Caco-2 (cell line): ENCODE measurements around the gene CHST12. TPM values are rescaled to one million over a fixed set of nuclear protein-coding genes. Genes with fewer than 3 reads are reported as not detected.
A peak's percentile ranks its signal among the peaks of the same experiment; 100 is the strongest.

ENCODE experiments used
- BruUV-seq: library from RNA; stranded (reverse); fragments of 400-500 nt; replicated peaks from 2 replicates; lab custom pipeline; 2021; lab: Mats Ljungman, UMichigan
- CTCF ChIA-PET: fragments of 300-600 bp; sonication (Branson Sonifier 250); formaldehyde crosslinking; loops from one replicate; lab custom pipeline; 2022; ENCODE audit warnings: antibody characterized with exemption; lab: Charles Lee
- POLR2A ChIA-PET: fragments of 300-600 bp; sonication (Branson Sonifier 250); formaldehyde crosslinking; loops from one replicate; lab custom pipeline; 2022; ENCODE audit warnings: antibody characterized with exemption; lab: Charles Lee
- DNase-seq, 2 experiments: peaks; one replicate each; pipeline versions ENCODE4 v3.0.0 to v3.0.0-alpha.2; 2020 to 2022
- H3K27me3 ChIP-seq: replicated peaks from 2 replicates; pipeline ENCODE4 v1.6.0; 2011; ENCODE audit warnings: low read length; ENCODE audit not compliant: control insufficient read depth, insufficient read depth
- H3K36me3 ChIP-seq: 2 replicates; pipeline ENCODE4 v1.5.1; 2011; ENCODE audit warnings: low read length; ENCODE audit not compliant: control insufficient read depth, insufficient read depth
- H3K4me1 ChIP-seq: fragments of 250-450 bp; sonication (Bioruptor Pico); 2 replicates; pipeline ENCODE4 v1.5.1; 2020; ENCODE audit warnings: mild to moderate bottlenecking
- H3K4me3 ChIP-seq: 2 replicates; pipeline ENCODE4 v1.5.1; 2011; ENCODE audit warnings: low read depth, mild to moderate bottlenecking, control low read depth, low read length
- H3K9me3 ChIP-seq: fragments of 250-450 bp; sonication (Bioruptor Pico); 2 replicates; pipeline ENCODE4 v1.5.1; 2020; ENCODE audit warnings: mild to moderate bottlenecking, moderate library complexity
- H3K27ac Mint-ChIP-seq: one replicate; pipeline ENCODE4 v1.8.0; 2022; ENCODE audit warnings: mixed read lengths; ENCODE audit not compliant: unreplicated experiment
- H3K27me3 Mint-ChIP-seq: one replicate; pipeline ENCODE4 v1.8.0; 2022; ENCODE audit warnings: mixed read lengths; ENCODE audit not compliant: insufficient read depth, unreplicated experiment
- H3K36me3 Mint-ChIP-seq: one replicate; pipeline ENCODE4 v1.8.0; 2022; ENCODE audit warnings: mild to moderate bottlenecking, mixed read lengths; ENCODE audit not compliant: insufficient read depth, unreplicated experiment
- H3K4me1 Mint-ChIP-seq: one replicate; pipeline ENCODE4 v1.8.0; 2022; ENCODE audit warnings: low read depth, mixed read lengths; ENCODE audit not compliant: unreplicated experiment
- H3K4me3 Mint-ChIP-seq: one replicate; pipeline ENCODE4 v1.8.0; 2022; ENCODE audit warnings: mild to moderate bottlenecking, moderate library complexity, mixed read lengths; ENCODE audit not compliant: unreplicated experiment
- H3K9me3 Mint-ChIP-seq: one replicate; pipeline ENCODE4 v1.8.0; 2022; ENCODE audit warnings: mixed read lengths; ENCODE audit not compliant: unreplicated experiment
- CTCF ChIP-seq, 2 experiments: fragments of 200-600 bp in 1 of 2; IDR thresholded peaks; 1 replicate in 1 of 2; 2 replicates in 1 of 2; pipeline versions ENCODE4 v1.5.1 to v1.8.0; 2011 to 2022; ENCODE audit warnings: antibody characterized with exemption in 1 of 2, control low read depth in 1 of 2, inconsistent platforms in 1 of 2, low read depth in 1 of 2, low read length in 1 of 2, mild to moderate bottlenecking in 1 of 2, moderate library complexity in 1 of 2; ENCODE audit not compliant: insufficient read depth in 1 of 2, severe bottlenecking in 1 of 2, unreplicated experiment in 1 of 2
- intact Hi-C: fragments of 100-400 bp; cut with micrococcal nuclease; formaldehyde crosslinking; loops from one replicate; pipeline ENCODE4 v1.10.0; 2022; ENCODE audit not compliant: unreplicated experiment
- total RNA-seq: library from RNA; stranded (reverse); gene quantifications from 2 replicates; pipeline ENCODE4 v1.2.3, GENCODE V29; 2022

Gene CHST12
- total RNA-seq, 1 experiment from 2014 or later = 28.0 TPM

- no peaks in the 10 kb centered on the region for H3K36me3 ChIP-seq
- Mint-ChIP-seq H3K4me3 (peak overlapping the region; percentile 36), H3K9me3 (no peaks in the 10 kb centered on the region), H3K27ac (peak overlapping the region; percentile 19), H3K4me1 (peaks cover 8% of the 10 kb centered on the region), H3K27me3 (no peaks in the 10 kb centered on the region), H3K36me3 (peaks cover 82% of the 10 kb centered on the region)
- ChIA-PET POLR2A (interaction anchor here (0.6 kb wide), 1 partner anchor 838 kb away, joined by 4 read pairs; no protein-coding TSS in a partner anchor), CTCF (no interaction called here)
- no peak overlapping the region for H3K4me3 ChIP-seq
- no peaks in the 10 kb centered on the region for H3K27me3 ChIP-seq
- no peak for TF ChIP-seq CTCF (IDR thresholded peaks at IDR 0.05; ENCODE audit: insufficient read depth in 1 of 2, low read depth in 1 of 2, low read length in 1 of 2, severe bottlenecking in 1 of 2, unreplicated experiment in 1 of 2)
- H3K9me3 ChIP-seq = no peaks in the 10 kb centered on the region
- no peaks in the 10 kb centered on the region for H3K4me1 ChIP-seq
- no peak for DNase-seq
- no TSS peak for BruUV-seq
- intact Hi-C loops = no loop called here
These were observed 46.2 kb upstream of the CHST12 start for GRCh38 chr7:2357165-2357564.

GRCh38 chr7:2357571-2357970, 45.8 kb upstream of the CHST12 start:
- CTCF ChIA-PET = no interaction called here
- peak overlapping the region; percentile 36 for H3K4me3 Mint-ChIP-seq

GRCh38 chr7:2358968-2359527, 44.4 kb upstream of the CHST12 start:
- Mint-ChIP-seq H3K4me1 (peaks cover 8% of the 10 kb centered on the region), H3K27ac (no peak overlapping the region), H3K4me3 (no peak overlapping the region), H3K27me3 (no peaks in the 10 kb centered on the region), H3K36me3 (peaks cover 95% of the 10 kb centered on the region), H3K9me3 (no peaks in the 10 kb centered on the region)
- intact Hi-C loops = no loop called here
- Histone ChIP-seq H3K27me3 (no peaks in the 10 kb centered on the region), H3K36me3 (peaks cover 2% of the 10 kb centered on the region; the same call in 1 of the 2 replicates), H3K4me1 (no peaks in the 10 kb centered on the region), H3K9me3 (no peaks in the 10 kb centered on the region), H3K4me3 (no peak overlapping the region)
- ChIA-PET CTCF (no interaction called here), POLR2A (no interaction called here)
- DNase-seq = no peak
- BruUV-seq = no TSS peak
- TF ChIP-seq CTCF (IDR thresholded peaks at IDR 0.05; ENCODE audit: insufficient read depth in 1 of 2, low read depth in 1 of 2, low read length in 1 of 2, severe bottlenecking in 1 of 2, unreplicated experiment in 1 of 2) = no peak

More at GRCh38 chr7:2357571-2357970, 45.8 kb upstream of the CHST12 start:
- Mint-ChIP-seq H3K9me3 (no peaks in the 10 kb centered on the region), H3K27ac (peak overlapping the region; percentile 19), H3K4me1 (peaks cover 8% of the 10 kb centered on the region), H3K36me3 (peaks cover 86% of the 10 kb centered on the region), H3K27me3 (no peaks in the 10 kb centered on the region)
- Histone ChIP-seq H3K36me3 (peaks cover 1% of the 10 kb centered on the region; the same call in 1 of the 2 replicates), H3K4me1 (no peaks in the 10 kb centered on the region), H3K9me3 (no peaks in the 10 kb centered on the region), H3K27me3 (no peaks in the 10 kb centered on the region), H3K4me3 (no peak overlapping the region)
- intact Hi-C loops = no loop called here
- POLR2A ChIA-PET = interaction anchor here (0.6 kb wide), 1 partner anchor 838 kb away, joined by 4 read pairs; no protein-coding TSS in a partner anchor
- TF ChIP-seq CTCF (IDR thresholded peaks at IDR 0.05; ENCODE audit: insufficient read depth in 1 of 2, low read depth in 1 of 2, low read length in 1 of 2, severe bottlenecking in 1 of 2, unreplicated experiment in 1 of 2) = no peak
- no TSS peak for BruUV-seq
- no peak for DNase-seq
